ENCODE measurements around the gene PRR11.

PRR11 gene

GRCh38 chr17:59151006-59151405, 4.5 kb upstream of the PRR11 start:
- H3K4me3 ChIP-seq (ENCODE audit: low read depth, low read length) = no peak overlapping the region
- no peak for TF ChIP-seq CTCF (IDR thresholded peaks at IDR 0.05; ENCODE audit: low read depth, low read length)
- peak; percentile 15 for DNase-seq (ENCODE audit: low read depth, low spot score)
- in situ Hi-C loops (cut with HindIII; ENCODE audit: low sequenced_read_pairs) = no loop called here

GRCh38 chr17:59151591-59151990, 4.0 kb upstream of the PRR11 start:
- no peak for TF ChIP-seq CTCF (IDR thresholded peaks at IDR 0.05; ENCODE audit: low read depth, low read length)
- peak; percentile 20 for DNase-seq (ENCODE audit: low read depth, low spot score)
- in situ Hi-C loops (cut with HindIII; ENCODE audit: low sequenced_read_pairs) = no loop called here
- H3K4me3 ChIP-seq (ENCODE audit: low read depth, low read length) = peak overlapping the region; percentile 9

DNA sequence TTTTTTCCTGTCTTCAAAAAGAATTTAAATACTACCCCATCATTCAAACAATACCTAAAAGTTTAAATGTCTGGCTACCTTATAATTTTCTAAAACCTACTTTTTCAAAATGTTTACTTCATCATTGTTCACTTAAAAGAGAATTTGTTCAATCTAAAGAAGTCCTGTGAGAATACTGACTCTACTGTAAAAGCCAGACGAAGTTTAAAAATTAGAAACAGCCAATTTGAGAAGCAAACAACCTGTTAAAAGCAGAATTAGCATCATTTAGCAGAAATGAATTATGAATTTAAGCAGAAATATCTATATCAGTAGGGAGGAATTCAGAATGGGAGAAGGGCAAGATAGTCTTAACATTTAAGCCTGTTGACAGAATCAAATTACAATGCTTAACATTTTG, 2.6 kb upstream of the PRR11 start:
- no peak for TF ChIP-seq CTCF (IDR thresholded peaks at IDR 0.05; ENCODE audit: low read depth, low read length)
- DNase-seq (ENCODE audit: low read depth, low spot score) = no peak
- peak overlapping the region; percentile 92 for H3K4me3 ChIP-seq (ENCODE audit: low read depth, low read length)
- in situ Hi-C loops (cut with HindIII; ENCODE audit: low sequenced_read_pairs) = no loop called here

GRCh38 chr17:59154292-59154720, 1.2 kb upstream of the PRR11 start:
- in situ Hi-C loops (cut with HindIII; ENCODE audit: low sequenced_read_pairs) = no loop called here
- H3K4me3 ChIP-seq (ENCODE audit: low read depth, low read length) = peak overlapping the region; percentile 92
- no peak for DNase-seq (ENCODE audit: low read depth, low spot score)
- no peak for TF ChIP-seq CTCF (IDR thresholded peaks at IDR 0.05; ENCODE audit: low read depth, low read length)

GRCh38 chr17:59154721-59155438, 666 bp upstream of the PRR11 start, which contains the start of gene SKA2:
TSS of gene SKA2 (minus strand) at chr17:59155186. CDS start at chr17:59155163, 23 bp downstream.
- peak within 1 kb of the TSS; percentile 92 for H3K4me3 ChIP-seq (ENCODE audit: low read depth, low read length)
- DNase-seq (ENCODE audit: low read depth, low spot score) = no peak
- in situ Hi-C loops (cut with HindIII; ENCODE audit: low sequenced_read_pairs) = no loop called here
- TF ChIP-seq CTCF (IDR thresholded peaks at IDR 0.05; ENCODE audit: low read depth, low read length) = no peak

- no peak for DNase-seq (ENCODE audit: low read depth, low spot score)
- in situ Hi-C loops (cut with HindIII; ENCODE audit: low sequenced_read_pairs) = no loop called here
- no peak for TF ChIP-seq CTCF (IDR thresholded peaks at IDR 0.05; ENCODE audit: low read depth, low read length)
- no peak overlapping the region for H3K4me3 ChIP-seq (ENCODE audit: low read depth, low read length)
These were observed 4.8 kb downstream of the PRR11 start for GRCh38 chr17:59160157-59161025.

All from astrocyte of the spinal cord (primary cell).